ENCODE data around the gene ZBTB17. TPM values are rescaled to one million over a fixed set of nuclear protein-coding genes. Genes with fewer than 3 reads are reported as not detected.

ZBTB17 gene
- total RNA-seq, 1 donor from 2014 or later: 68.8 TPM

GRCh38 chr1:15969321-15969880 is 6.5 kb downstream of the ZBTB17 start:
- Mint-ChIP-seq H3K4me1 (ENCODE audit: low read depth) (peaks cover 80% of the 10 kb centered on the region), H3K9me3 (no peaks in the 10 kb centered on the region), H3K4me3 (no peak overlapping the region), H3K27me3 (ENCODE audit: insufficient read depth) (no peaks in the 10 kb centered on the region), H3K27ac (no peak overlapping the region), H3K36me3 (ENCODE audit: low read depth) (peaks cover 55% of the 10 kb centered on the region)
- no peak for DNase-seq (ENCODE audit: low spot score)
- intact Hi-C loops (cut with micrococcal nuclease): loop anchor here (5.0 kb wide), 2 partner anchors 352 to 442 kb away; partner anchors contain the start of genes DDI2 and DNAJC16

DNA sequence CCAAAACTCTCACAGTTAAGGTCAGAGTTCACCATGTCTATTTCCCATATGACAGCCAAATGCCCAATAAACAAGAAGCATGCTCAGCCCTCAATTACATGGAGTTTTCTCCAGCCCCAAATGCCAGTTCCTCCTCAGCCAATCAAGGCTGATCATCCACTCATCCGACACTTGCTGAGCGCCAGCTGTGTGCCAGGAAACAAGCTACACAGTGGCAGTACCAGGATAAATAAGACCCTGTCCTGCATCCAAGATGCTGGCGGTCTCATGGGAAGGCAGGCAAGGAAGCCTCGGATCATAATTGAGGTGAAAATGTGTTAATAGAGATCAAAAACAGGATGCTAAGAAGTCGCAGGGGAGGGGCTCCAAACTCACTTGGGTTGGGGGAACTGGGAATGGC is 7.7 kb downstream of the ZBTB17 start:
- Mint-ChIP-seq H3K36me3 (ENCODE audit: low read depth) (peaks cover 50% of the 10 kb centered on the region), H3K4me1 (ENCODE audit: low read depth) (peaks cover 83% of the 10 kb centered on the region), H3K4me3 (peak overlapping the region; percentile 48), H3K27me3 (ENCODE audit: insufficient read depth) (no peaks in the 10 kb centered on the region), H3K9me3 (no peaks in the 10 kb centered on the region), H3K27ac (peak overlapping the region; percentile 81)
- intact Hi-C loops (cut with micrococcal nuclease): loop anchor here (5.0 kb wide), 2 partner anchors 351 to 441 kb away; partner anchors contain the start of genes DDI2 and DNAJC16
- no peak for DNase-seq (ENCODE audit: low spot score)

GRCh38 chr1:15966956-15967344 is 9.0 kb downstream of the ZBTB17 start:
- Mint-ChIP-seq H3K4me3 (peak overlapping the region; percentile 55), H3K4me1 (ENCODE audit: low read depth) (peaks cover 80% of the 10 kb centered on the region)
- intact Hi-C loops (cut with micrococcal nuclease): loop anchor here (1.0 to 5.0 kb wide), 8 partner anchors 8 to 440 kb away; partner anchors contain the start of genes DDI2, DNAJC16, SPEN and SZRD1

GRCh38 chr1:15966081-15966955 is 9.6 kb downstream of the ZBTB17 start:
- no peaks in the 10 kb centered on the region for H3K27me3 Mint-ChIP-seq (ENCODE audit: insufficient read depth)
- peaks cover 42% of the 10 kb centered on the region for H3K36me3 Mint-ChIP-seq (ENCODE audit: low read depth)
- H3K9me3 Mint-ChIP-seq: no peaks in the 10 kb centered on the region
- peaks cover 77% of the 10 kb centered on the region for H3K4me1 Mint-ChIP-seq (ENCODE audit: low read depth)
- peak overlapping the region; percentile 95 for H3K27ac Mint-ChIP-seq
- intact Hi-C loops (cut with micrococcal nuclease): loop anchor here (1.0 to 5.0 kb wide), 8 partner anchors 9 to 439 kb away; partner anchors contain the start of genes DDI2, DNAJC16, SPEN and SZRD1
- peak; percentile 72 for DNase-seq (ENCODE audit: low spot score)
- peak overlapping the region; percentile 79 for H3K4me3 Mint-ChIP-seq

More at GRCh38 chr1:15966956-15967344, 9.0 kb downstream of the ZBTB17 start:
- DNase-seq (ENCODE audit: low spot score): no peak
- peaks cover 41% of the 10 kb centered on the region for H3K36me3 Mint-ChIP-seq (ENCODE audit: low read depth)
- H3K9me3 Mint-ChIP-seq: no peaks in the 10 kb centered on the region
- H3K27ac Mint-ChIP-seq: peak overlapping the region; percentile 81
- no peaks in the 10 kb centered on the region for H3K27me3 Mint-ChIP-seq (ENCODE audit: insufficient read depth)

- Mint-ChIP-seq H3K36me3 (ENCODE audit: low read depth) (peaks cover 41% of the 10 kb centered on the region), H3K4me3 (peak overlapping the region; percentile 79), H3K9me3 (no peaks in the 10 kb centered on the region), H3K4me1 (ENCODE audit: low read depth) (peaks cover 77% of the 10 kb centered on the region), H3K27ac (peak overlapping the region; percentile 95), H3K27me3 (ENCODE audit: insufficient read depth) (no peaks in the 10 kb centered on the region)
- intact Hi-C loops (cut with micrococcal nuclease): loop anchor here (1.0 to 5.0 kb wide), 3 partner anchors 9 to 438 kb away; partner anchors contain the start of genes DDI2 and DNAJC16
- no peak for DNase-seq (ENCODE audit: low spot score)
Observed at GRCh38 chr1:15965228-15965767, 10.6 kb downstream of the ZBTB17 start.

GRCh38 chr1:15963968-15964648 is 11.8 kb downstream of the ZBTB17 start:
- Mint-ChIP-seq H3K27me3 (ENCODE audit: insufficient read depth) (no peaks in the 10 kb centered on the region), H3K4me3 (peak overlapping the region; percentile 61), H3K9me3 (no peaks in the 10 kb centered on the region), H3K36me3 (ENCODE audit: low read depth) (peaks cover 33% of the 10 kb centered on the region), H3K27ac (peak overlapping the region; percentile 95), H3K4me1 (ENCODE audit: low read depth) (peaks cover 80% of the 10 kb centered on the region)
- intact Hi-C loops (cut with micrococcal nuclease): no loop called here
- DNase-seq (ENCODE audit: low spot score): no peak

- Mint-ChIP-seq H3K4me3 (peak overlapping the region; percentile 61), H3K4me1 (ENCODE audit: low read depth) (peaks cover 86% of the 10 kb centered on the region), H3K36me3 (ENCODE audit: low read depth) (peaks cover 36% of the 10 kb centered on the region), H3K9me3 (no peaks in the 10 kb centered on the region), H3K27ac (peak overlapping the region; percentile 95), H3K27me3 (ENCODE audit: insufficient read depth) (no peaks in the 10 kb centered on the region)
- intact Hi-C loops (cut with micrococcal nuclease): no loop called here
- DNase-seq (ENCODE audit: low spot score): no peak
Observed at GRCh38 chr1:15963363-15963967, 12.4 kb downstream of the ZBTB17 start.

DNA sequence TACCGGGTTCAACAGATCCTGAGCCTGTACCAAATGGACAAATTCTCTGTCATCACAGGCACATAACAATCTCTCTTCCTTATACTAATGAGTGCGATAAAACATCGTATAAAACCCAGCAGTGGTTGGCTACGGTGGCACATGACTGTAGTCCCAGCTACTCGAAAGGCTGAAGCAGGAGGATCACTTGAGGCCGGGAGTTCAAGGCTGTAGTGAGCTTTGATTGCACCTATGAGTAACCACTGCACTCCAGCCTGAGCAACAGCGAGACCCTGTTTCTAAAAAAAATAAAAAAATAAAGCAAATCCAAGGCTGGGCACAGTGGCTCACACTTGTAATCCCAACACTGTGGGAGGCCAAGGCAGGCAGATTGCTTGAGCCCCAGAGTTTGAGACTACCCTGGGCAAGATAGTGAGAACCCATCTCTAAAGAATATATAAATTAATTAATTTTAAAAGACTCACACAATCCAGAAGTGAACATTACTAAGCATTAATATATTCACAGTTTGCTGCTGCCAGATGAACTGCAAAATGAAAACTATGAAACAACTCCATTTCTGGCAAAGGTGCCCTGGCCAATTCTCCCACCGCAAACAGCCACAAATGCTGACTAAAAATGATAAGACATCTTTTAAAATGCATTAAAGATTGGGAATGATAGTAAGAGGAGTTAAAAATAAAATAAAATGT is 13.1 kb downstream of the ZBTB17 start:
- intact Hi-C loops (cut with micrococcal nuclease): no loop called here
- Mint-ChIP-seq H3K9me3 (no peaks in the 10 kb centered on the region), H3K27me3 (ENCODE audit: insufficient read depth) (no peaks in the 10 kb centered on the region), H3K4me3 (peak overlapping the region; percentile 61), H3K27ac (peak overlapping the region; percentile 95), H3K4me1 (ENCODE audit: low read depth) (peaks cover 86% of the 10 kb centered on the region), H3K36me3 (ENCODE audit: low read depth) (peaks cover 35% of the 10 kb centered on the region)
- no peak for DNase-seq (ENCODE audit: low spot score)

- no peaks in the 10 kb centered on the region for H3K27me3 Mint-ChIP-seq (ENCODE audit: insufficient read depth)
- peaks cover 86% of the 10 kb centered on the region for H3K4me1 Mint-ChIP-seq (ENCODE audit: low read depth)
- intact Hi-C loops (cut with micrococcal nuclease): no loop called here
- no peak for DNase-seq (ENCODE audit: low spot score)
- no peak overlapping the region for H3K4me3 Mint-ChIP-seq
- peaks cover 36% of the 10 kb centered on the region for H3K36me3 Mint-ChIP-seq (ENCODE audit: low read depth)
- H3K9me3 Mint-ChIP-seq: no peaks in the 10 kb centered on the region
- peak overlapping the region; percentile 37 for H3K27ac Mint-ChIP-seq
Observed at GRCh38 chr1:15962176-15962575, 13.7 kb downstream of the ZBTB17 start.

DNA sequence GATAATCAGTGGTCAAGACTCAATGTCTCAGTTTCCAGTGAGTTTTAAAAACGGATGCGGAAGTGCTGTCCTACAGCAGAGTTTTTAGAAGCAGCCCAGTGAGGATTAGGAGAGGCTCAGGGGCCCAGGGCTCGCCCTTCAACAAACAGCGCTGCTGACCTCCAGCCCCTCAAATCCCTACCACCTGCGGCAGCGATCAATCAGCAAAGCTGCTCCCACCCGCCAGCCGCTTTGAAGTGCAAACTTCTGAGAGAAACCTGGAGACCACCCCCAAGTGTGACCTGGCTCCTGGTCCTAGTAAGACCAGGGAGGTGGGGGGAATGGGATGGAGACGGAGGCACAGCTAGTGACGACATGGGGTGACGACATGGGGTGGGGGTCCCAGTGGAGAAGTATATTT is 14.4 kb downstream of the ZBTB17 start:
- intact Hi-C loops (cut with micrococcal nuclease): no loop called here
- H3K36me3 Mint-ChIP-seq (ENCODE audit: low read depth): peaks cover 35% of the 10 kb centered on the region
- H3K27ac Mint-ChIP-seq: peak overlapping the region; percentile 35
- no peaks in the 10 kb centered on the region for H3K27me3 Mint-ChIP-seq (ENCODE audit: insufficient read depth)
- H3K4me1 Mint-ChIP-seq (ENCODE audit: low read depth): peaks cover 85% of the 10 kb centered on the region
- no peaks in the 10 kb centered on the region for H3K9me3 Mint-ChIP-seq
- no peak for DNase-seq (ENCODE audit: low spot score)
- no peak overlapping the region for H3K4me3 Mint-ChIP-seq

GRCh38 chr1:15960808-15961207 is 15.1 kb downstream of the ZBTB17 start:
- Mint-ChIP-seq H3K36me3 (ENCODE audit: low read depth) (peaks cover 38% of the 10 kb centered on the region), H3K4me3 (no peak overlapping the region), H3K27me3 (ENCODE audit: insufficient read depth) (no peaks in the 10 kb centered on the region), H3K27ac (peak overlapping the region; percentile 77), H3K9me3 (no peaks in the 10 kb centered on the region), H3K4me1 (ENCODE audit: low read depth) (peaks cover 85% of the 10 kb centered on the region)
- intact Hi-C loops (cut with micrococcal nuclease): no loop called here
- DNase-seq (ENCODE audit: low spot score): no peak
